ENCODE data around the gene CP. TPM values are rescaled to one million over a fixed set of nuclear protein-coding genes. Genes with fewer than 3 reads are reported as not detected.

The CP gene
- total RNA-seq, 1 experiment from 2014 or later: 0.52 TPM

- intact Hi-C loops (cut with micrococcal nuclease): no loop called here
- RAD21 ChIA-PET (ENCODE audit: low non-redundant PET in 1 of 2, low total read pairs in 2 of 2, uncharacterized antibody in 2 of 2, unreplicated experiment in 2 of 2): no interaction called here
- H3K9me3 ChIP-seq (ENCODE audit: control insufficient read depth in 1 of 2, insufficient read depth in 1 of 2, low read depth in 1 of 2, low read length in 2 of 2): no peaks in the 10 kb centered on the region
These were observed 24.3 kb upstream of the CP start for GRCh38 chr3:149245738-149246451.

More at GRCh38 chr3:149245738-149246451, 24.3 kb upstream of the CP start:
- Histone ChIP-seq H3K27ac (ENCODE audit: low read depth, low read length) (no peak overlapping the region), H3K27me3 (ENCODE audit: insufficient read depth, low read length) (no peaks in the 10 kb centered on the region), H3K36me3 (ENCODE audit: control insufficient read depth in 1 of 2, insufficient read depth in 2 of 2, low read length in 2 of 2) (no peaks in the 10 kb centered on the region), H3K4me2 (ENCODE audit: low read length) (no peak overlapping the region), H3K4me3 (replicated peaks in 1 of 2; ENCODE audit: low read depth in 1 of 2, low read length in 2 of 2) (no peak overlapping the region), H3K9ac (ENCODE audit: low read length) (no peak overlapping the region), H2AFZ (ENCODE audit: low read depth, low read length, poor library complexity, severe bottlenecking) (peak overlapping the region; percentile 25), H4K20me1 (ENCODE audit: insufficient read depth) (no peaks in the 10 kb centered on the region), H3K79me2 (ENCODE audit: insufficient read depth, low read length) (no peaks in the 10 kb centered on the region), H3K4me1 (ENCODE audit: control insufficient read depth in 1 of 2, insufficient read depth in 2 of 2, low read length in 2 of 2) (peaks cover 19% of the 10 kb centered on the region in 2 experiments), H3K9me2 (ENCODE audit: insufficient read depth) (no peaks in the 10 kb centered on the region)
- POLR2A ChIA-PET: interaction anchor here (1.6 kb wide), 1 partner anchor 116 kb away, joined by 3 read pairs; the partner anchor contains the start of gene HPS3
- CTCF ChIA-PET: no interaction called here
- no peak for DNase-seq (ENCODE audit: low read depth, low spot score)
- no TSS peak for BruUV-seq (replicated peaks)
- TF ChIP-seq SIN3A (IDR thresholded peaks at IDR 0.05; ENCODE audit: low read depth): no peak
- TF ChIP-seq POLR2A (IDR thresholded peaks at IDR 0.05; ENCODE audit: borderline replicate concordance, extremely low read depth, insufficient read depth, insufficient read length): no peak
- no peak for TF ChIP-seq RAD21 (IDR thresholded peaks at IDR 0.05; ENCODE audit: low read depth)
- TF ChIP-seq EZH2 (IDR thresholded peaks at IDR 0.05): no peak
- no peak for TF ChIP-seq EZH2phosphoT487 (IDR thresholded peaks at IDR 0.05; ENCODE audit: borderline replicate concordance)
- TF ChIP-seq ZFX (IDR thresholded peaks at IDR 0.05): no peak
- TF ChIP-seq REST (IDR thresholded peaks at IDR 0.05; ENCODE audit: low read depth): no peak
- no peak for TF ChIP-seq SP1 (IDR thresholded peaks at IDR 0.05; ENCODE audit: low read depth)
- TF ChIP-seq ZBTB33 (IDR thresholded peaks at IDR 0.05; ENCODE audit: extremely low read depth, insufficient replicate concordance, low read length): no peak
- no peak for TF ChIP-seq SRF (IDR thresholded peaks at IDR 0.05; ENCODE audit: low read depth)
- TF ChIP-seq CEBPB (IDR thresholded peaks at IDR 0.05; ENCODE audit: low read depth): no peak
- no peak for TF ChIP-seq ELF1 (IDR thresholded peaks at IDR 0.05; ENCODE audit: borderline replicate concordance, low read depth)
- ATAC-seq: no peak
